Mesothelial cell of epicardium (in vitro differentiated cells): Measurements from ENCODE around the gene TBC1D8. TPM values are rescaled to one million over a fixed set of nuclear protein-coding genes. Genes with fewer than 3 reads are reported as not detected.

ENCODE experiments used
- DNase-seq, 2 experiments: peaks; one replicate each; pipeline ENCODE4 v3.0.0; 2021; ENCODE audit warnings: low spot score in 2 of 2; ENCODE audit not compliant: unreplicated experiment in 2 of 2
- H3K27ac Mint-ChIP-seq: 2 replicates; pipeline ENCODE4 v1.8.0; 2021; ENCODE audit warnings: mixed read lengths
- H3K27me3 Mint-ChIP-seq: 2 replicates; pipeline ENCODE4 v1.8.0; 2021; ENCODE audit warnings: low read depth, mixed read lengths
- H3K36me3 Mint-ChIP-seq: 2 replicates; pipeline ENCODE4 v1.8.0; 2021; ENCODE audit warnings: mixed read lengths
- H3K4me1 Mint-ChIP-seq: 2 replicates; pipeline ENCODE4 v1.8.0; 2021; ENCODE audit warnings: mixed read lengths
- H3K4me3 Mint-ChIP-seq: 2 replicates; pipeline ENCODE4 v1.8.0; 2021; ENCODE audit warnings: mild to moderate bottlenecking, moderate library complexity, mixed read lengths
- H3K9me3 Mint-ChIP-seq: 2 replicates; pipeline ENCODE4 v1.8.0; 2021; ENCODE audit warnings: mixed read lengths
- CTCF ChIP-seq: fragments of 200-600 bp; sonication (generic); IDR thresholded peaks from one replicate; pipeline ENCODE4 v1.5.0; 2021; ENCODE audit warnings: antibody characterized with exemption; ENCODE audit not compliant: unreplicated experiment
- total RNA-seq: library from RNA; stranded (reverse); gene quantifications from 3 replicates; pipeline ENCODE4 v1.2.1, GENCODE V29; 2021

TBC1D8 gene
- 11.5 to 13.1 TPM (median 12.7 TPM) in 3 replicates for total RNA-seq

DNA sequence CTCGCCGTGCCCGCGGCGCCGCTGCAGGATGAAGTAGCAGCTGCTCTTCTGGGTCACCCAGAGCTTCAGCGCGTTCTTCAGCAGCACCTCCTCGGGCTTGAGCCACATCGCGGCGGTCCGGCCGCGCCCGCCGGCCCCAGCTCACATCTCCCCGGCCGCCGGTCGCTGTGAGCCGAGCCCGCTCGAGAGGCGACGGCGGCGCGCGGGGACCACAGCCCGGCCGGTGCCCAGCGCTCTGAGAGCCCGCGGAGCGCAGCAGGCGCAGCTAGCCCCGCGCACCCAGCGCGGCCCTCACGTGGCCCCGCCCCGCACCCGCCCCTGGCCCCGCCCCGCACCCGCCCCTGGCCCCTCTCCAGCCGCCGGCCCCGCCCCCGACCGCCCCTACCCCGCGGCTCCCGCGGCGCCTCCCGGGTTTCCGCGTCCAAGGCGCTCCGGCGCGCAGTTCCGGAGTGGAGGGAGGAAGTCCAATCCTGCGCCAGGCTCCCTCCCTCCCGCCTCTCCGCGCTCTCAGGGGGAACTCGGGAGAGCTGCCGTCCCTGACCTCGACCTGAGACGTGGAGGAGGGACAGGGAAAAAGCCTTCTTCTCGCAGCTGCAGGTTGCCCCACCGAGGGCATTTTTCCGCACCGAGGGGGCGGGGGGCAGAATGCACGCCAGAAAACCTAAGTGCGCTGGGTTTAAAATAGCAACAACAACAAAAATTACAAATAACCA lies at the start of gene TBC1D8:
TSS of gene TBC1D8 (minus strand) at position 237 of the 713 bp plus-strand sequence. CDS start at position 108, 129 bp downstream.
- peak; percentile 75 to 81 for DNase-seq
- Mint-ChIP-seq H3K27ac (peak within 1 kb of the TSS; percentile 62), H3K36me3 (no peaks in the 10 kb centered on the region), H3K4me1 (peaks cover 34% of the 10 kb centered on the region), H3K9me3 (no peaks in the 10 kb centered on the region), H3K4me3 (peak within 1 kb of the TSS; percentile 67), H3K27me3 (peaks cover 20% of the 10 kb centered on the region)
- no peak for TF ChIP-seq CTCF

DNA sequence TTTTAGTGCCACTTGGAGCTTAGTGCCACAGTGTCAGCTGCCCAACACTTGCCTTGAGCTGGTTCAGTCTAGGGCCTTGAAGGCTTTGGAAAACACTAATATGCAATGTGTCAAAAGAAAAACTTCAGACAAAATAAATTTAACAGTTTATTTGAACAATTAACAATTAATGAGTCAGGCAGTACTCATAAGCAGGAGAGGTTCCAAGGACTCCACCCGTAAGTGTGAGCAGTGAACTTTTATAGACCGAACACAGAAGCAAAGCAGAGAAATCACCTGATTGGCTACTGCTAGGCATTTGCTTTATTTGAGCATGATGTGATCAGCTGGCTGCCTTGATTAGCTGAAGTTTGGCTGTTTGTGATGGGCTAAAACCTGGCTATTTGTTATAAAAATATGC lies 49.5 kb upstream of the TBC1D8 start:
- no peak for TF ChIP-seq CTCF
- no peak overlapping the region for H3K4me3 Mint-ChIP-seq
- no peaks in the 10 kb centered on the region for H3K4me1 Mint-ChIP-seq
- no peak overlapping the region for H3K27ac Mint-ChIP-seq
- no peaks in the 10 kb centered on the region for H3K27me3 Mint-ChIP-seq
- H3K9me3 Mint-ChIP-seq = peaks cover 3% of the 10 kb centered on the region
- no peaks in the 10 kb centered on the region for H3K36me3 Mint-ChIP-seq
- no peak for DNase-seq

- H3K4me3 Mint-ChIP-seq = no peak overlapping the region
- no peaks in the 10 kb centered on the region for H3K4me1 Mint-ChIP-seq
- H3K27ac Mint-ChIP-seq = no peak overlapping the region
- no peaks in the 10 kb centered on the region for H3K36me3 Mint-ChIP-seq
- H3K27me3 Mint-ChIP-seq = no peaks in the 10 kb centered on the region
- no peak for TF ChIP-seq CTCF
- H3K9me3 Mint-ChIP-seq = peaks cover 3% of the 10 kb centered on the region
- DNase-seq = no peak
These were observed 48.1 kb upstream of the TBC1D8 start for GRCh38 chr2:101199251-101199791.

DNA sequence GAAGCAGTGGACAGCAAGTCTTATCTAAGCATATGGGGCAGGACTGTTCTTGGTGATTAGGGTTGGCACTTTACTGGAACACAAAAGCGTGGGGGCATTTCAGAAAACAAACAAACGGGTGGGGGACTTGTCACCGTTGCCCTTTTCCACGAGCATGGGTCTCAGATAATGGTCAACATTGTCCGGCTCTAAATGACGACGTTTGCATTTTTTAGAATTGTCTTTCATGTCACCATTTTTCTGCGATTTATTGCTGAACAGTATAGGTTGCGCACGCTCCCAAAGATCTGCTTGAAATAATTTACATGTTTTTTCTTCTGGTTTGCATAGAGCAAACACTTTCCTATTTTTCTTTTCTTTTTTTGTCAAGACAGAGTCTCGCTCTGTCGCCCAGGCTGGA lies 46.6 kb upstream of the TBC1D8 start:
- peaks cover 6% of the 10 kb centered on the region for H3K4me1 Mint-ChIP-seq
- H3K27me3 Mint-ChIP-seq = no peaks in the 10 kb centered on the region
- no peak overlapping the region for H3K27ac Mint-ChIP-seq
- peaks cover 3% of the 10 kb centered on the region for H3K9me3 Mint-ChIP-seq
- H3K36me3 Mint-ChIP-seq = no peaks in the 10 kb centered on the region
- no peak for DNase-seq
- H3K4me3 Mint-ChIP-seq = no peak overlapping the region
- no peak for TF ChIP-seq CTCF

DNA sequence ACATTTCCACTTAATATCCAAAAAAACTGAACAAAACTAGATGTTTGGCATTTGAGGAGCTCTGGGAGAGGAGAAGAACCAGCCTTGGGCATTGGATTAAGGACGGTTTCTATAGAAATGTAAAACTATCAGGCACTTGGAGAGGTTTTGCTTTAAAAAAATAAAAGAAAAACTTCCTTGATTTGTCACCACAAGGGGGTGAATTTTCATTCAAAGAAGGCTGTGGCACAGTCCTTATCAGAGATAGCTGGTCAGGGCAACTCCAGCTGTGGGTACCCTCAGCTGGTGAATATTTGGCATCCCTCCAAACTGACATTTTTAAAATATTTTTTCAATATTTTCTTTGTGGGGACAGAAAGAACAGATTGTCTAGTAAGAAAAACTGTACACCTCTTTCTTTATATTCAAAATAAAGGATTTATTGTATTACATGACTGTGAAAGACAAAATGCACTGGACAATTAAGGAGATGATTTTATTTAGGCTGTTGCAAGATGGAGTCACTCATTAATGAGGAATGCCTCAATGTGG lies 46.1 kb upstream of the TBC1D8 start:
- Mint-ChIP-seq H3K27me3 (no peaks in the 10 kb centered on the region), H3K4me3 (no peak overlapping the region), H3K4me1 (peaks cover 6% of the 10 kb centered on the region), H3K27ac (no peak overlapping the region), H3K36me3 (no peaks in the 10 kb centered on the region), H3K9me3 (peaks cover 3% of the 10 kb centered on the region)
- no peak for DNase-seq
- no peak for TF ChIP-seq CTCF
